Activated CD4-positive, alpha-beta T cell treated with anti-CD3 and anti-CD28 coated beads, Interleukin-2, amount 50 U/mL, for 16 hours (primary cell): ENCODE data around the gene CD84.
A peak's percentile ranks its signal among the peaks of the same experiment; 100 is the strongest.
"Not testable (repeated sequence)": the region's sequence is repeated elsewhere in the genome, so short reads cannot be mapped to it uniquely, and the experiment has no call there.

Experiments
- DNase-seq: peaks from one replicate; pipeline ENCODE4 v3.0.0-alpha.2; 2020

CD84 gene

GRCh38 chr1:160539990-160540858 lies 39.1 kb downstream of the CD84 start:
- peak; percentile 71 for DNase-seq

- no peak for DNase-seq
These were observed 39.7 kb downstream of the CD84 start for GRCh38 chr1:160539684-160539989.

- DNase-seq, result no peak
These were observed 40.2 kb downstream of the CD84 start for GRCh38 chr1:160538985-160539651.

- no peak for DNase-seq
These were observed 41.3 kb downstream of the CD84 start for GRCh38 chr1:160537714-160538665.

GRCh38 chr1:160534823-160535605 lies 44.3 kb downstream of the CD84 start:
- no peak for DNase-seq

GRCh38 chr1:160532557-160532813 lies 46.8 kb downstream of the CD84 start:
- not testable (repeated sequence) for DNase-seq

- not testable (repeated sequence) for DNase-seq
These were observed 47.3 kb downstream of the CD84 start for GRCh38 chr1:160531809-160532556.

- not testable (repeated sequence) for DNase-seq
These were observed 49.8 kb downstream of the CD84 start for GRCh38 chr1:160529401-160529952.

GRCh38 chr1:160523789-160524188 lies 55.5 kb downstream of the CD84 start:
- DNase-seq, result not testable (repeated sequence)

GRCh38 chr1:160522622-160523345 lies 56.5 kb downstream of the CD84 start, which contains the start of gene SLAMF6:
SLAMF6 (minus strand) TSS chr1:160523255; CDS start chr1:160523192, 63 bp downstream.
- DNase-seq, result peak; percentile 62

GRCh38 chr1:160522136-160522535 lies 57.2 kb downstream of the CD84 start:
- no peak for DNase-seq

- DNase-seq, result no peak
These were observed 57.7 kb downstream of the CD84 start for GRCh38 chr1:160521554-160521953.

GRCh38 chr1:160520999-160521398 lies 58.3 kb downstream of the CD84 start:
- DNase-seq, result no peak

- no peak for DNase-seq
These were observed 58.7 kb downstream of the CD84 start for GRCh38 chr1:160520582-160520981.

GRCh38 chr1:160519642-160520435 lies 59.5 kb downstream of the CD84 start:
- DNase-seq, result peak; percentile 76

GRCh38 chr1:160517519-160517918 lies 61.8 kb downstream of the CD84 start:
- not testable (repeated sequence) for DNase-seq

GRCh38 chr1:160515908-160516307 lies 63.4 kb downstream of the CD84 start:
- DNase-seq, result not testable (repeated sequence)

GRCh38 chr1:160504651-160505050 lies 74.6 kb downstream of the CD84 start:
- no peak for DNase-seq

- no peak for DNase-seq
These were observed 76.2 kb downstream of the CD84 start for GRCh38 chr1:160503087-160503486.
